Activated CD4-positive, alpha-beta T cell treated with anti-CD3 and anti-CD28 coated beads, Interleukin-2, amount 50 U/mL, for 1 hour (primary cell): ENCODE results near the gene HERC5.
A peak's percentile ranks its signal among the peaks of the same experiment; 100 is the strongest.

Experiments
- DNase-seq: peaks from one replicate; pipeline ENCODE4 v3.0.0-alpha.2; 2020

Gene HERC5

DNA sequence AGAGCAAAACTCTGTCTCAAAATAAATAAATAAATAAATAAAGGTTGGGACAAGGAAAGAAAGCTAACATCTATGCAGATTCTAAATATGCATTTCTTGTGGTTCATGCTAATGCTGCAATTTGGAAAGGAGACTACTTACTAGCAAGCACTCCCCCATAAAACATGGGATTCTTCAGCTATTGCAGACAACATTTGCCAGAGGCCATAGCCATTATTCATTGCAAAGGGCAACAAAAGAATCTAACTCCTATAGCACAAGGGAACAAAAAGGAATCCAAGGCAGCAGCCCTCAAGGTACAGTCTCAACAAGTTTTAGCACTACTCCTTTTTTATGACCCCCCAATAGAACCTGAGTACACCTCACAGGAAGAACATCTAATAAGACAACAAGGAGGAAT, 8.0 kb upstream of the HERC5 start:
- no peak for DNase-seq

DNA sequence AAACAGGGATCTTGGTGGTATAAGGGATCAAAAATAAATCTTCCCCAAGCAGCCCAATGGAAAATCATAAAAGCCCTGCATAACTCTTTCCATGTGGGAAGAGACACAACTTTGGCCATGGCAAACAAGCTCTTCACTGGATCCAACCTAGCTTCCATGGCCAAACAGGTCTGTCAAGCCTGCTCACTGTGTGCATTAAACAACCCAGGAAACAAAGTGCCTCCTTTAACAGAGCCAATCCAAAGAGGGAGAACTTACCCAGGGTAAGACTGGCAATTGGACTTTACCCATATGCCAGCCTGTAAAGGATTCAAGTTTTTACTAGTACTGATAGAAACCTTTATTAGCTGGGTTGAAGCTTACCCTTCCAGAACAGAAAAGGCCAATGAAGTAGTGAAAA, 7.6 kb upstream of the HERC5 start:
- no peak for DNase-seq

DNA sequence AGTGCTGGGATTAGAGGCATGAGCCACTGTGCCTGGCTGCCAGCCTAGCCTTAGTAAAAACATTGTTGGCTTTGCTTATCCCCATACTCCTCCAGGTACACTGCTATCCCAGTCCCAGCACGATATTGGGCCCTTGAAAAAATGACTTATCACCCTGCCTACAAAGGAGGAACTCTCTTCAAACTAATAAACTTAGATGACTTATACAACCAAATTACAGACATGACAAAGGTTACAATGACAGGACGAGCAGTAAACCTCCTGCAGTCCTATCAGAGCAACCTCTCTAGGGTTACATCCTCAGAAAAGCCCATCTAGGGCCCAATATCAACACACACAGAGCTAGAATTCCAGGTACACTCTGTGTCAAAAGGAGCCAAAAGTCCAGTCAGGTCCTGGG, 5.7 kb upstream of the HERC5 start:
- DNase-seq: no peak

DNA sequence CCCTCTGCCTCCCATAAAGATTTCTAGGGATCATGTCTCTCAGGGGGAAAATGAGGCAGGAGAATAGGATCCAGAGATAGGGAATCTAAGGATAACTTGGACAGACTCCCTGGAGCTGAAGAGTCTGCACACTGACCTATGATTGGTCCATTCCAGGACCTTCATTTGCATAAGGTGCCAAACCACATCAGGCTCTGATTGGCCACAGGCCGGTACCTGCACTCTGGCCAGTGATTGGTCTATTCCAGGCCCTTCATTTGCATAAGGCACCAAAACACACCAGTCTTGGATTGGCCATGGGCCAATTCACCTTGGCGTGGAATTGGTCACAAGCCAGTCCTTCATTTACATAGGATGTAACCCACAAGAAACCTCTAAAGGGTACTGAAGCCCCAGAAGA, 4.0 kb upstream of the HERC5 start:
- DNase-seq: no peak

DNA sequence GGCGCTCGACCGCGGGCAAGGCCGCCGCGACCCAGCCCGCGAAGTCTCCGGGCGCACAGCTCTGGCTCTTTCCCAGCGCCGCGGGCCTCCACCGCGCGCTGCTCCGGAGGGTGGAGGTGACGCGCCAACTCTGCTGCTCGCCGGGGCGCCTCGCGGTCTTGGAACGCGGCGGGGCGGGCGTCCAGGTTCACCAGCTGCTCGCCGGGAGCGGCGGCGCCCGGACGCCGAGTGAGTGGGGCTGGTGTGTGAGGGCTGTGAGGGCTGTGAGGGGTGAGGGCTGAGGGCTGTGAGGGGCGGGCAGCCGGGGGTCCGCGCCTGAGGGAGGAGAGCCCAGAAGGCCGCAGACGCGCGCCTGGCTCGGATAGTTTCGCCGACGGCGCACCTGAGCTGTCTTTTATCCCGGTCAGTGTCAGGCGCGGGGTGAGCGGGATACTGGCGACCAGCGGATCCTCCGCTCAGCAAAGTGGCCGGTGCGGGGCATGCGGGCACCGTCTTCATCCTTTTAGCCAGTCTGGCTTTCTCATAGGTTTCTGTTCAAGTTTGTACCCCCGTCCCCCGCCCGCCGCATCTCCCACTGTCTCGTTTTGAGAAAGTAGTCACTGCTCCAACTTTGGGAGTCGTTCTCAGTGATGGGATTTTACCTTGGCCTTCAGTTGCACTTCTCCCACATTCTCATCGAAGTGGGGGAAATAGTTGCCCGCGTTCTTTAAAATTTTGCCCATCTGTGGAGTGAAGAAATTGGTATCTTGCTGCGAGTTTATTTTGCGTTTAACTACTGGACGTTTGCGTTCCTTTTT, 586 bp downstream of the HERC5 start:
- DNase-seq: peak; percentile 48

DNA sequence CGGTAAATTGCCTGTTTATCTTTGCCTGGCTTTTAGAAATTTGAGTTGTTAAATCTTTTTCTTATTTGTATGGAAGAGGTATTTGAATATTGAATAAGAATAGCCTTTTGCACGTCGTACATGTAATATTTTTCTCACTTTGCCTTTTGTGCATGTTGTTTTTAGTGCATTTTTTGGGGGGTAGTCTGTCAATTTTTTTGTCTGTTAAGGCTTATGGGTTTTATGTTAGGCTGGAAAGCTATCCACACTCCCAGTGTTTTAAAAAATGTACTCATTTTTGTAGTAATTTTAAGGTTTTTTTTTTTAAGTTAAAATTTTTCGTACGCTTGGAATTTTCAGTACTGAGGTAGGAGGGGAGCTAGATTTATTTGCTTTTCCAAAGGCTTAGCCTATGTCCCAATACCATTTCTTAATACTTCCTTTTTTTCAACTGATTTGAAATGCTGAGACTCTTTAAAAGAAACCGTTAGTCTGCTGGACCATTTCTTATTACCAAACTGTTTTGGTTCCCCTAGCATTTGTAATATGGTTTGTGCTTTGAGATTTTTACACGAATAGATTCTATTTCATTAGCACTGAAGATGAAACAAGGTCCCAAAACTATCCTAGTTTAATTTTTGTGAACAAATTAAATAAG, 1.3 kb downstream of the HERC5 start:
- DNase-seq: no peak

DNA sequence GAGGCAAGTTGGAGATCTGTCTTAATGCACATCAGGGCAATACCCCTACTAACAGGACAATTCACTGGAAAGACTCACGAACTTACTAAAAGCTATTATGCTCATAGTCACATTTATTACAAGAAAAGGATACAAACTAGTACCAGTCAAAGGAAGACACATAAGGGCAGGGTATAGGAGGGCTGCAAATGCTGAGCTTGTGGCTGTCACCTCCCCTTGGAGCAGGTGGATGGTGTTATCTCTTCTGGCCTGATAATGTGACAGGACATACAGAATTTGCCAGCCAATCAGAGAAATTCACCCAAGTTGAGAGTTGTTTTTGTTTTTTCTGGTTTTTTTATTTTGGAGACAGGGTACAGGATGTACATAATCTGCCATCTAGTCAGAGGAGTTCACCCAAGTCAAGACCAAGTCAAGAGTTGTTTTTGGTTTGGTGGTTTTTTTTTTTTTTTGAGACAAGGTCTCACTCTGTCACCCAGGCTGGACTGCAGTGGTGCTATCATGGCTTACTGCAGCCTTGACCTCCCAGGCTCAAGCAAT, 8.8 kb downstream of the HERC5 start:
- DNase-seq: no peak

DNA sequence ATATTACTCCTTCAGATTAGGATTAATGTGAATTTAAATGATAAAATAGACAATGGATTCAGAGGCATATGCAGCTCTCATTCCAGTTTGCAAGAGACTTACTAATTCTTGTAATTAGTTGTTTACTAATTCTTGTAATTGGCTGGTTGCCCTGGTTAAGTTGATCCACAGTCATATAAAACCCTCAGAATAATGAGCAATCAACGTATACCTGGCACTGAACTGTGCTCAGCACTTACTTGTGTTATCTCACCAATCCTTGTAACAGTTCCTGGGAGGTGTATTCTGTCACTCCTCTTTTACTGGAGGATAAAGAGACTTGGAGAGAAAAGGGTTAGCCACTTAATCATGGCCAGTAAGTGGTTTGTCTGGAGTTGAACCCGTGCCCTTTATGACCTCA, 10.5 kb downstream of the HERC5 start:
- no peak for DNase-seq

DNA sequence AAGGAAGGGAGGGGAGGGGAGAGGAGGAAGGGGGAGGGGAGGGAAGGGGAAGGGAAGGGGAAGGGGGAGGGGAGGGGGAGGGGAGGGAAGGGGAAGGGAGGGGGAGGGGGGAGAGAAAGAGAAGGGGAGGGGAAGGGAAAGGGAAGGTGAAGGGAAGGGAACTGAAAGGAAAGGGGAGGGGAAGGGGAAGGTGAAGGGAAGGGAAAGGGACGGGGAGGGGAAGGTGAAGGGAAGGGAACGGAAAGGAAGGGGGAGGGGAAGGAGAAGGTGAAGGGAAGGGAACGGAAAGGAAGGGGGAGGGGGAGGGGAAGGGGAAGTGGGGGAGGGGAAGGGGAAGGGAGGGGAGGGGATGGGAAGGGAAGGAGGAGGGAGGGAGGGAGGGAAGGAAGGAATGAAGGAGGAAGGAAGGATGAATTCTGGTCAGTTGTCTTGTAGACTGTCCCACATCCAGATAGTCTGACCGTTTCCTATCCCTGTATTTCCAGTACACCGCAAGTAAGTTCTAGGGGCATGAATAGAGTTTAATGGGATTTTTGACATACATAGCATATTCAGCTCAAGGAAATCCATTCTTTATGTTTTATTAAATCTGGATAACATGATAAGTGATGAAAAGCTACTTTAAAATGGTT, 20.4 kb downstream of the HERC5 start:
- DNase-seq: no peak

DNA sequence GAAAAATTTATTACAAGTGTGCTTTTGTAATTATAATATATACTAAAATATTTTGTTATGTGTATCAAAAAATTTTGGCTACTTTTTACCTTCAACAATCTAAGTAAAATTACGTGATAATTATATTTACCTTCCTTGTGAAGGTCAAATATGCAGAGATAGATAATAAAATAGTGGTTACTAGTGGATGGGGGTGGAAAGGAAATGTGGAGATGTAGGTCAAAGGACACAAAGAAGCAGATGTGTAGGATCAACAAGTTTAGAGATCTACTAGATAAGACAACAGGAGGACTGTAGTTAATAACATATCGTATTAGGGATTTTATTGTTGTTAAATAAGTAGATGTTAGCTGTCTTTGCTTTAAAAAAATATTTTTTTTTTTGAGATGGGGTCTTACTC, 21.3 kb downstream of the HERC5 start:
- no peak for DNase-seq

DNA sequence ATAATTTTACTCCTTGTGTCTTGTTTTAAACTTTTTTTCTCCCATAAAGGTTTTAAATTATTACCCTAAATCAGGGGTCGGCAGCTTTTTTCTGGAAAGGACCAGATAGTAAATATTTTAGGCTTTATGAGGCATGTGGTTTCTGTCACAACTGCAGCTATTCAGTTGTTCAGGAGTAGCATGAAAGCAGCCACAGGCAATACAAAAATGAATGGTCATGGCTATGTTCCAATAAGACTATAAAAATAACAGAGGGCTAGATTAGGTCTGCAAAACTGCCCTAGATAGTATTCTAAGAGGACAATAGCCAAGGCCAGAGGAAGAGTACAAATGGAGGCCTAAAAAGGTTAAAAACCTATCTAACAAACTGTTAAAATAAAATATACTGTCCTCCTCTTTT, 24.6 kb downstream of the HERC5 start:
- DNase-seq: no peak

DNA sequence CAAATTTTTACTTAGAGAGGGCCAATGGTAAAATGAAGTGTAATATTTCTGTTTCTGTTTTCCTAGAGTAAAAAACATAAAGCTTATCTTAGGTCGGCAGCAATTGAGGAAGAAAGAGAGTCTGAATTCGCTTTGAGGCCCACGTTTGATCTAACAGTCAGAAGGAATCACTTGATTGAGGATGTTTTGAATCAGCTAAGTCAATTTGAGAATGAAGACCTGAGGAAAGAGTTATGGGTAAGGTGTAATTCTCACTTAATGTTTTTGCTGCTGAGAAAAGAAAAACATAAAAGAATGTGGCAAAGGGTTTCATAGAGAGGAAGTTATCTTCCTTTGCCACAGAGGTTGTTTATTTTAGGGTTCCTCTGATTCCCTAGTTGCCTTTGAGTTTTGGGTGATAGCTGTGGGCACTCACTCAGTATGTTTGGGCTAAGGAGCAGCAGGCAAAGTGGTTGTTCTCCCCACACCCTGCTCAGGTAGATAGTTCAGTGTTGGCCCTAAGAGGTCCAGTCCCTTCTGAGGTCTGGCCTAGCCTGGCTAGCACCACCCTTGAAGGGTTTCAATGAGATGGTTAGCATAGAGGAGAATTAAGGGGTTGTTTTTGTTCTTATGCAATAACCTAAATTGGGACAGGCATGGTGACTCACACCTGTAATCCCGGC, 32.3 kb downstream of the HERC5 start:
- DNase-seq: no peak

DNA sequence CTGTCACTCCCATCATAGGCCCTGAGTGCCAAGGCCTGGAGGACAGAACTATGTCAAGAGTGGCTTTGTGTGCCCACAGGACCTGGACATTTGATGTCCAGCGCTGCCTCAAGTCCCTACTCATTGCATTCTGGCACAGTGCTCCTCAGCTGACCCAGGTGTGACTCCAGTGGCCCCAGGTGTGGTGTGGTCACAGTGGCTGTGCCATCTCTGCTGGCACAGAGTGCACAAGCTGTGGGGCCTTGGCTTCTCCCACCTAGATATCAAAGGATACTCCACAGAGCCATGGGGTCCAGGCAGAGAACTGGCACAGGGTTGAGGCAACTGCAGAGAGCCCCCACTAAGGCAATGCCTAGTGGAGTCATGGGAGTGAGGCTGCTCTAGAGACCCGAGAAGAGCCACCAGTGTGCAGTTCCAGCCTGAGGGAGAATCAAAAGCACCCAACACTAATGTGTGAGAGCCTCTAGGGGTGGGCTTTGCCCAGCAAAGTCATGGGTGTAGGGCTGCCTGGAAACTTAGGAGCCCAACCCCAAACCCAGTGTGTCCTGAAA, 41.0 kb downstream of the HERC5 start:
- DNase-seq: no peak

DNA sequence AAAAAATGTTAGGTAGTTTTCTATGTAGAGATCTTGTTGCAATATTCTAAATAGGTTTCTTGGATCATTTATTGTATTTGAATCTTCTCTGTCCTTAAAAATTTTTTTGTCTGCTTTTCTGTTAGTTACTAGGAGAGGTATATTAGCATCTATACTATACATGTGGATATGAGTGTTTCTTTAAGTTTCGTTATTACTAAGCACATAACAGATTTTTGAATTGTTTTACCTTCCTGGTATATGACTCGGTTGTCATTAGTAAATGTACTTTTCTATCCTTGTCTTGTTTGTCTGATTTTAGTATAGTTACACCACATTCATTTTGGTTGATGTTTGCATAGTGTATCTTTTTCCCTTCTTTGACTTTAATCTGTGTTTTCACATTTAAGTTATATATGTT, 46.4 kb downstream of the HERC5 start:
- no peak for DNase-seq

DNA sequence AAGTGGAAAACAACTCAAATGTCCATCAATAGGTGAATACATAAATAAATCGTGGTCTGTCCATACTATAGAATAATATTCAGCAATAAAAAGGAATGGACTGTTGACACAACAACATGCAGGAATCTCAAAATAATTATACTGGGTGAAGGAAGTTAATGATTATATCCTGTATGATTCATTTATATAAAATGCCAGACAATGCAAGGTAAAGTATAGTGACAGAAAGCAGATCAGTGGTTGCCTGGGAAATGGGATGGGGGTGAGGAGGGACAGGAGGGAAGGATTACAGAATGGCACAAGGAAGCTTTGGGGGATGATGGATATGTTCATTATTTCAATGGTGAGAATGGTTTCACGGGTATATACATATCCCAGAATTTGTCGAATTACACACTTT, 54.3 kb downstream of the HERC5 start:
- no peak for DNase-seq

DNA sequence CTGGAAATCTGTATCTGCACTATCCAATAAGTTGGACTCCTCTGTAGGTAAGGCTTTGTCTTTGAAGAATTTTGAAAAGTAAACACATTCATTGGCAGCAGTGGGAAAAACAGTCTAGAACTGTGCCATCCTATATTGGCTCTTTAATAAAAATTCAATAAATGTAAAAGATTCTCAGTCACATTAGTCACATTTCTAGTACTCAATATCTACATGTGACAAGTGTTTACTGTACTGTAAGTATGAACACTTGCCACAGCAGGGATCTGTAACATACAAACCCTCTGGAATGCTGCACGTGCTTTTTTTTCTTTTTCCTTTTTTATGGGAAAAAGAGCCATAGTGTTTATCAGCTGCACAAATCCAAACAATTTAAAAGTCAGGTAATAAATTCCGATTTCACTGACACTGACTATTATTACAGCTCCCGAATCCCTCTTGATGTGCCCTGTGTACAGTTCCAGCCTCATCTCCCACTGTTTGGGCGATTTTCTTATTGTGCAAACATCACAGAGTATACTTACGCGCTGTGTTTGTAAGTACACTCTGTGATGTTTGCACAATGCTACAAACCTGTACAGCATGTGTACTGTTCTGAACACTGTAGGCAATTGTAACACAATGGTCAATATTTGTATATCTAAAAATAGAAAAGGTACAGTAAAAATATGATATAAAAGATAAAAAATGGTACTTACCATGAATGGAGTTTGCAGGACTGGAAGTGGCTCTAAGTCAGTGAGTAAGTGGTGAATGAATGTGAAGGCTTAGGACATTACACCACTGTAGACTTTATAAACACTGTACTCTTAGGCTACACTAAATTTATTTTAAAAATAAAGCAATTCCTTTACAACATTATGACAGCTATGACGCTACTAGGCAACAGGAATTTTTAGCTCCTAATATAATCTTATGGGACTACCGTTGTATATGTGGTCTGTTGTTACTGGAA, 57.9 kb downstream of the HERC5 start:
- no peak for DNase-seq

DNA sequence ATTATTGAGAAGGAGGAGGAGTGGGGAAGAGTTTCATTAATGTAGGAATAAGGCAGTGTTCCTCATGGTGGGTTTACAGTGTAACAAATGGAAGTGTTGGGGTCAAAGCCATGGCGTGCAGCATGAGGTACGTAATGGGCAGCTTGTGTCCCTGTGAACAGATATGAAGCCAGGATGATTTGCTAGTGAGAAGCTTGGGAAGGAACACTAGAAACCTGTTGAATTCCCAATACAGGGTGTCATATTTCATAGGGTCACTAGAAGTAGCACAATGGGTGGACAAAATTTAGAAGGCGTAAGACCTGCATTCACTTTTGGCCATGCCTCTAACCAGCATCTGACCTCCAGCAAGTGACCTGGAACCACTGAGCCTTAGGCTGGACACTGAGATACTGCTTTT, 59.8 kb downstream of the HERC5 start:
- no peak for DNase-seq

DNA sequence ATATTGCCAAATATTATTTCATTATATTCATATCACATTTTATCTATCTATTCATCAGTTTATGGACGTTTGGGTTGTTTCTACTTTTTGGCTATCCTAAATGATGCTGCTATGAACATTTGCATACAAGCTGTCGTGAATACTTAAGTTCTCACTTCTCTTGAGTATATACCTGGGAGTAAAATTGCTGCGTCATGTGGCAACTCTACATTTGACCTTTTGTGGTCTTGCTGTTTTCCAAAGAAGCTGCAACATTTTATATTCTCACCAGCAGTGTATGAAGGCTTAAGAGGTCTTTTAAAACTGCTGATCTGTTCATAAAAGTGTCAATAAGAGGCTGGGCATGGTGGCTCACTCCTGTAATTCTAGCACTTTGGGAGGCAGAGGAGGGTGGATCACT, 60.9 kb downstream of the HERC5 start:
- no peak for DNase-seq

DNA sequence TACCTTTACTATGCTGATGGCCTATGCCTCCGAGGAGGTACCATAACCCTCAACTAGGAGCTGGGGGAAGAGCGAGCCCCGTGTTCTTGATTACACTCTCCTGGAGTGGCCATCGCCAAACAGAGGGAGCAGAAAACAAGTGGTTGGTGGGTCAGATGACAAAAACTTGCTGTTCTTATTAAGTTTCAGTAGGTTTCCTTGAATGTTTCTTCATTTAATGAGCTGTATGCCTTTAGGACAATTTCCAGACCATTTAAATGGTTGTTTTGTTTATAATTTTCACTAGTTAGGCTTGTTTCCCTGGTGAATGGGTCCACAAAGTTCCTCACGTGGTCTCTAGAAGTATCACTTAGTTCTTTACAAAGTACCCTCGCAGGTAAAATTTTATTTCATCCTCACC, 62.0 kb downstream of the HERC5 start:
- no peak for DNase-seq

DNA sequence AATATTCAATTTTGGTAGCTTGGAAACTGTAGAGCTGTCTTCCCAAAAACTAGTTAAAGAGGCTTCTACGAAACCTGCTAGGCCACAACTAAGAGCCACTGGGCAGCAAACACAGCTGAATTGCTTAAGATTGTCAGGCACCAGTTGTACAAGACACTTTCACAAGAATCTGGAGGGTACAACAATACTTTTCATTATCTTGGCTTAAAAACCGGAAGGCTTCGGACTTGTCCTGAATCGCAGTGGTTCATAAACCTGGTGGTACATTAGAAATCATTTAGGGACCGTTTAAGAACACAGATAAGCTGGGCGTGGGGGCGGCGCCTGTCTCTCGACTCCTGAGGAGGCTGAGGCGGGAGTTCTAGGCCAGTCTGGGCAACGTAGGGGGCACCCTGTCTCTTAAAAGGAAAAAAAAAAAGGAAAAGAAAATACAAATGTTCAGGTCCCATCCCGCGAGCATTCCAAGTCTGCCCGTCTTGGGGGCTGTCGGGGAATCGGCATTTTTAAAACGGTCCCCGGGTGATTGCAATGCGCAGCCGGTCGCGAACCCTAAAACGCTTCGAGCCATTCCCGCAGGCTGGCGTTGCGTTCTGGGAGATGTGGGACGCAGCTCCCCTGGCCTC, 65.9 kb downstream of the HERC5 start:
- peak; percentile 26 for DNase-seq

DNA sequence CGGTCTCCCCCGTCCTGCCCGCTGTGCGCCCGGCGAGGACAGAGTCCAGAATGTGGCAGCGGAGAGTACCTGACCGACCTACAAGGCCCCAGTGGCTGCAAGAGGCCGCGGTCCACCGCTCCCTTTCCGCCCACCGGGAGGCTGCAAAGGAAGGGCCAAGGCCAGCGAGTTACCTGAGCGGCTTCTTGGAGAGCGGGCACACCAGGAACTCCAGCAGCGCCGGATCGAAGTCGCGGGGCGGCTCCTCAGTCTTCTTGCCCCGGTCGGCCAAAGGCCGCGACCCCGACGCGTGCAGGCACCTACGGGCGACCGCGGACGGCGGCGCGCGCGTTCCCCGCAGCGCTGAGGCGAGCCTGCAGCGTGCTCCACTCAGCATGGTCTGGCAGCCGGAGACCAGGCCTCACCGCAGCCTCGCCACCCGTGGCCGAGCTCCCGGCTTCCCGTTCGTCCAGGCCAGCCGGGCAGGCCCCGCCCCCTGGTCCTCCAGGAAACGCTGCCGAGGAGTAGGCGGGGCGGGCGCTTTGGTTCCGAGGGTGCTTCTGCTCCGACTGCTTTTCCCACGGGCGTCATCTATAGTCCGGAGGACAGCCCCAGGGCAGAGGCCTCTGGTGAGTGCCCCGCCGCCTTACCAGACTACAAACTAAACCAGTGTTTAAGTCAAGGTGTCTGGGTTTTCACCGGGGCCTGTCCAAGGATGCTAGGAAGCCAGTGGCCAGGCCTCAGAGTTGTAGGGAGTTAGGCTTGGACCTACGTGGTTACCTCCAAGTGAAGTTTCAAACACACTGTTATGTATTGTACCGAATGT, 66.6 kb downstream of the HERC5 start, which contains the start of gene PYURF:
Gene PYURF, minus strand, starts transcription at position 452 of the 805 bp plus-strand sequence. Its CDS starts 76 bp downstream, at position 376.
- DNase-seq: peak; percentile 63
